HG02588 (cell line): Measurements from ENCODE around the gene ROBO1.

Source experiments
- ATAC-seq: cut with Tn5 transposase; IDR thresholded peaks from one replicate; pipeline ENCODE4 v1.9.1; 2021; ENCODE audit warnings: mild to moderate bottlenecking, moderate library complexity; ENCODE audit not compliant: unreplicated experiment

ROBO1 gene

GRCh38 chr3:78993375-78993774, 774.4 kb downstream of the ROBO1 start:
- no peak for ATAC-seq

GRCh38 chr3:78992830-78993229, 775.0 kb downstream of the ROBO1 start:
- ATAC-seq: no peak

GRCh38 chr3:78992400-78992799, 775.4 kb downstream of the ROBO1 start:
- ATAC-seq: no peak

GRCh38 chr3:78991656-78992055, 776.1 kb downstream of the ROBO1 start:
- ATAC-seq: no peak

- ATAC-seq: no peak
Measured at GRCh38 chr3:78990156-78990555, 777.6 kb downstream of the ROBO1 start.

GRCh38 chr3:78988324-78988723, 779.5 kb downstream of the ROBO1 start:
- ATAC-seq: no peak

GRCh38 chr3:78986416-78987101, 781.2 kb downstream of the ROBO1 start:
- ATAC-seq: no peak

- no peak for ATAC-seq
Measured at GRCh38 chr3:78985981-78986380, 781.8 kb downstream of the ROBO1 start.

- ATAC-seq: no peak
Measured at GRCh38 chr3:78979028-78979427, 788.8 kb downstream of the ROBO1 start.

- ATAC-seq: no peak
Measured at GRCh38 chr3:78978037-78978436, 789.8 kb downstream of the ROBO1 start.

- no peak for ATAC-seq
Measured at GRCh38 chr3:78977073-78977472, 790.7 kb downstream of the ROBO1 start.

- ATAC-seq: no peak
Measured at GRCh38 chr3:78976200-78976599, 791.6 kb downstream of the ROBO1 start.

GRCh38 chr3:78974181-78974790, 793.5 kb downstream of the ROBO1 start:
- no peak for ATAC-seq

- no peak for ATAC-seq
Measured at GRCh38 chr3:78972617-78973301, 795.0 kb downstream of the ROBO1 start.

GRCh38 chr3:78970656-78971055, 797.1 kb downstream of the ROBO1 start:
- ATAC-seq: no peak

- no peak for ATAC-seq
Measured at GRCh38 chr3:78969483-78969882, 798.3 kb downstream of the ROBO1 start.

GRCh38 chr3:78967061-78967460, 800.7 kb downstream of the ROBO1 start:
- no peak for ATAC-seq

- ATAC-seq: no peak
Measured at GRCh38 chr3:78963771-78964170, 804.0 kb downstream of the ROBO1 start.

GRCh38 chr3:78957456-78957855, 810.3 kb downstream of the ROBO1 start:
- ATAC-seq: no peak

GRCh38 chr3:78951342-78951945, 816.4 kb downstream of the ROBO1 start:
- ATAC-seq: no peak

GRCh38 chr3:78941587-78941986, 826.2 kb downstream of the ROBO1 start:
- ATAC-seq: no peak

GRCh38 chr3:78940626-78941025, 827.2 kb downstream of the ROBO1 start:
- ATAC-seq: no peak
